ACC112 (cell line): ENCODE measurements around the gene ATP2C2.

Experiments
- H2AFZ ChIP-seq: fragments of 200-600 bp; sonication (generic); one replicate; pipeline ENCODE4 v1.6.0; 2017; ENCODE audit warnings: antibody characterized with exemption, low read length; ENCODE audit not compliant: unreplicated experiment
- H3K27ac ChIP-seq: fragments of 200-600 bp; sonication (generic); 2 replicates; pipeline ENCODE4 v1.5.1; 2014; ENCODE audit warnings: low read depth, mild to moderate bottlenecking, antibody characterized with exemption, low read length, moderate library complexity
- H3K27me3 ChIP-seq: fragments of 200-600 bp; sonication (generic); 2 replicates; pipeline ENCODE4 v1.6.1; 2014; ENCODE audit warnings: mild to moderate bottlenecking, antibody characterized with exemption, low read length, moderate library complexity, mixed read lengths; ENCODE audit not compliant: insufficient read depth
- H3K36me3 ChIP-seq: fragments of 200-600 bp; sonication (generic); 2 replicates; pipeline ENCODE4 v1.6.1; 2016; ENCODE audit warnings: mild to moderate bottlenecking, antibody characterized with exemption, low read length, moderate library complexity, mixed read lengths; ENCODE audit not compliant: insufficient read depth
- H3K4me1 ChIP-seq: fragments of 200-600 bp; sonication (generic); one replicate; pipeline ENCODE4 v1.6.1; 2016; ENCODE audit warnings: low read length, mixed read lengths; ENCODE audit not compliant: insufficient read depth, unreplicated experiment, control insufficient read depth
- H3K4me3 ChIP-seq: fragments of 200-600 bp; sonication (generic); 2 replicates; pipeline ENCODE4 v1.5.1; 2014; ENCODE audit warnings: mild to moderate bottlenecking, low read depth, low read length
- H3K79me2 ChIP-seq: fragments of 200-600 bp; sonication (generic); one replicate; pipeline ENCODE4 v1.6.0; 2016; ENCODE audit warnings: low read length; ENCODE audit not compliant: control insufficient read depth, unreplicated experiment, insufficient read depth

Gene ATP2C2

DNA sequence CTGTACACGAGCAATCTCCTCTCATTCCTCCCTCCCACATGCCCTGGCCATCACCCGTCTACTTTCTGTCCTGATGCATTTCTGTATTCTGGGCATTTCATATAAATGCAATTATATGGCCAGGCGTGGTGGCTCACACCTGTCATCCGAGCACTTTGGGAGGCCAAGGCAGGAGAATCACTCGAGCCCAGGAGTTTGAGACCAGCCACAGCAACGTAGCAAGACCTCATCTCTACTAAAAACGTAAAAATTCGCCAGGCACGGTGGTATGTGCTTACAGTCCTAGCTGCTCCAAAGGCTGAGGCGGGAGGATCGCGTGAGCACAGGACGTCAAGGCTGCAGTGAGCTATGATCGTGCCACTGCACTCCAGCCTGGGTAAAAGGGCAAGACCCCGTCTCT, 131.3 kb downstream of the ATP2C2 start:
- no peak overlapping the region for H2AFZ ChIP-seq
- H3K27me3 ChIP-seq = no peaks in the 10 kb centered on the region
- H3K4me1 ChIP-seq = peaks cover 44% of the 10 kb centered on the region
- H3K79me2 ChIP-seq = peaks cover 44% of the 10 kb centered on the region
- H3K4me3 ChIP-seq = no peak overlapping the region
- H3K27ac ChIP-seq = no peak overlapping the region
- peaks cover 61% of the 10 kb centered on the region for H3K36me3 ChIP-seq

DNA sequence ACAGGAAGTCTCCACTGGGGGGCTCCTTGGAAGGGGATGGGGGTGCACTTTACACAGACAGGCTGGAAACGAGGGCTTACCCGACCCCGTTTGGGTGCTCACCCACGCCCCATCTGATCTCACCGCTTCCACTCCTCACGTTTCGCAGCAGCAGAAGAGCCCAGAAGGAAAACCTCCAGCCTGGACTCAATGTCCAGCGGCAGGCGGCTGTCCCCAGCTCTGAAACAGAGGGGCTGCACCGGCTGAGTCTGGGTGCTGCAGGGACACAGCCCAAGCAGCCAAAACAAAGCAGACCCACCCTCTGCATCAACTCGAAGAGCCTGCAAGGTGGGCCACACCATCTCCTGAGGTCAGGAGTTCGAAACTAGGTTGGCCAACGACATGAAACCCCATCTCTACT, 132.2 kb downstream of the ATP2C2 start:
- peaks cover 52% of the 10 kb centered on the region for H3K36me3 ChIP-seq
- peaks cover 44% of the 10 kb centered on the region for H3K79me2 ChIP-seq
- no peak overlapping the region for H2AFZ ChIP-seq
- no peaks in the 10 kb centered on the region for H3K27me3 ChIP-seq
- no peak overlapping the region for H3K4me3 ChIP-seq
- peaks cover 50% of the 10 kb centered on the region for H3K4me1 ChIP-seq
- no peak overlapping the region for H3K27ac ChIP-seq

DNA sequence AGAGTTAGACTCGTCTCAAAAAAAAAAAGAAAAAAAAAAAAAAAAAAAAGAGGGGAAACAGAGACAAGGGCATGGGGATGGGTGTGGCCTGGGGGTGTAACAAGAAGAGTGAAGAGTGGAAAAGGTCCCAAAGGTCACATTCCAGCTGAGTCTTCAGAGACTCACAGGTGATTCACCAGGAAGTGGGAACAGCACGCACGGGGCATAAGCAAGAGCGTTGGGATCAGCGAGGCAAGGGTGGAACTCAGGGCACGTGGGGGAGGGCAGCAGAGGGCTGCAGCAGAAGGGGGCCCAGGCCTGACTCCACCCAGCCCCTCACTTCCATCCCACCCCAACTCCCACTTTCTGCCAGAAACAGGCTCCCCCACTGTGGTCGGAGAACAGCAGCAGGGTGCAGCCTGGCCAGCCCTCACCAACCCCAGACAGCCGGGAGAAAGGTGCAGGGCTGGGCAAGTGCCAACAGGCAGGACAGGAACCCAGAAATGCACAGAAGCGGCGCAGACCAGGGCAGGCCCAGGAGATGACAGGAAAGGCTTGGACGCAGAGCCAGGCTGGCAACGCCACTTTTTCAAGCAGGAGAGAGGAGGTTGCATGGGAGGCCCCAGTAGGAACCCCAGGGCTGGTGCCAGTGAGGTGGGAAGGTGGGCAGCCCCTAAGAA, 132.9 kb downstream of the ATP2C2 start:
- Histone ChIP-seq H3K27ac (peak overlapping the region; percentile 49; the same call in 1 of the 2 replicates), H3K4me1 (peaks cover 52% of the 10 kb centered on the region), H3K79me2 (peaks cover 44% of the 10 kb centered on the region), H3K4me3 (peak overlapping the region; percentile 4; the same call in 1 of the 2 replicates), H3K27me3 (no peaks in the 10 kb centered on the region), H3K36me3 (peaks cover 46% of the 10 kb centered on the region), H2AFZ (no peak overlapping the region)

DNA sequence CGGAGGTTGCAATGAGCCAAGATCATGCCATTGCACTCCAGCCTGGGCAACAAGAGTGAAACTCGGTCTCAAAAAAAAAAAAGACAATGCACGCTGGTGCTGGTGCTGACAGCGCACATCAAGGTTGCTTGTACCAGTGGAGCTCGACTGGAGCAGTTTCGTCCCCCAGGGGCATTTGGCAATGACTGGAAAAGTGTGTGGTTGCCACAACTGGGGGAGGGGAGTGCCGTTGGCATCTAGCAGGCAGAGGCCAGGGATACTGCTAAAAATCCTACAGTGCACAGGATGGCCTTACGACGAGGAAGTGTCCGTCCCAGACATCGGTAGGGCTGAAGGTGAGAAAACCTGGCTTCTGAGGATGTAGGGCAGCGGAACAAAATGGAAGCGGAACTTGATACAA, 133.7 kb downstream of the ATP2C2 start:
- no peak overlapping the region for H2AFZ ChIP-seq
- peak overlapping the region; percentile 86; the same call in 1 of the 2 replicates for H3K4me3 ChIP-seq
- H3K4me1 ChIP-seq = peaks cover 53% of the 10 kb centered on the region
- peaks cover 37% of the 10 kb centered on the region for H3K36me3 ChIP-seq
- peak overlapping the region; percentile 47 for H3K27ac ChIP-seq
- H3K27me3 ChIP-seq = no peaks in the 10 kb centered on the region
- peaks cover 44% of the 10 kb centered on the region for H3K79me2 ChIP-seq

DNA sequence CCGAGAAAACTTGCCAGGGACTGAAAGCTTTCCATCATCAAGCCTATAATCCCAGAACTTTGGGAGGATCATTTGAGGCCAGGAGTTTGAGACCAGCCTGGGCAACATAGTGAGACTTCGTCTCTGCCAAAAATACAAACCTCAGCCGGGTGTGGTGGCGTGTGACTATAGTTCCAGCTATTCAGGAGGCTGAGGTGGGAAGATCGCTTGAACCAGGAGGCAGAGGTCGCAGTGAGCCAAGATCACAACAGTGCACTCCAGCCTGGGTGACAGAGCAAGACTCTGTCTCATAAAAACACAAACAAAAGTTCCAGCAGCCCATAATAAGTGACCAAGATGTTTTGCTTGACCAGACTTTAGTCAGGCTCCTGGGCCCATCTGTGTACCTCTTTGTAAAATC, 134.2 kb downstream of the ATP2C2 start:
- Histone ChIP-seq H2AFZ (no peak overlapping the region), H3K27me3 (no peaks in the 10 kb centered on the region), H3K36me3 (peaks cover 32% of the 10 kb centered on the region), H3K4me3 (peak overlapping the region; percentile 86), H3K79me2 (peaks cover 44% of the 10 kb centered on the region), H3K27ac (peak overlapping the region; percentile 47), H3K4me1 (peaks cover 53% of the 10 kb centered on the region)

DNA sequence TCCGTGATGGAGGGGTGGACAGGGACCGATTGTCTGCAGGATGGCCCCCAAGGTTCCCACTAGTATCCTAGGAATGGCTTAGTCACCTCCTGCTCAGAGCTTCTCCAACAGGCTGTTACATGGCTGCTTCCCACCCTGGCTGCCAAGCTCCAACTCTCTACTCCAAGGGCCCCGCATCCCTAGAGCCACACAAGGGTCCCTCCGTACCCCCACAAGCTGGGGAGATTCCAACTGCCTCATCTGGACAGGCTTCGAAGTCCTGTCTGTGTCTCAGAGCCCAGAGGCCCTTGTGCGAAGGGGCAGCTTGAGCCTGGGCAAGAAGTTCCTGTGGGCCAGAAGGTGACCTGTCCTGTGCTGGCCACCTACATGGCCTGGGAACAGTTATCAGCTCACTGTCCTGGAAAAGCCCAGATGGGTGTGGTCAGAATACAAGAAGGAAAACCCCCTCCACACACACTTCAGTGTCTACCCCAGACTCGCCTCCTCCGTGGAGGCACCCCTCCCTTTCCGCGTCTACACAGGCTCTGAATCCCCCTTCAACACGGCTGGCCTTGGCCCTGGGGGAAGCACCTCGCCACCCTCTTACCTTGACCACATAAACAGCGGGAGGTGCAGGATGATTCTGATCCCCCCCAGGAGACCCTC, 135.5 kb downstream of the ATP2C2 start:
- peak overlapping the region; percentile 47 for H3K27ac ChIP-seq
- H2AFZ ChIP-seq = peak overlapping the region; percentile 14

DNA sequence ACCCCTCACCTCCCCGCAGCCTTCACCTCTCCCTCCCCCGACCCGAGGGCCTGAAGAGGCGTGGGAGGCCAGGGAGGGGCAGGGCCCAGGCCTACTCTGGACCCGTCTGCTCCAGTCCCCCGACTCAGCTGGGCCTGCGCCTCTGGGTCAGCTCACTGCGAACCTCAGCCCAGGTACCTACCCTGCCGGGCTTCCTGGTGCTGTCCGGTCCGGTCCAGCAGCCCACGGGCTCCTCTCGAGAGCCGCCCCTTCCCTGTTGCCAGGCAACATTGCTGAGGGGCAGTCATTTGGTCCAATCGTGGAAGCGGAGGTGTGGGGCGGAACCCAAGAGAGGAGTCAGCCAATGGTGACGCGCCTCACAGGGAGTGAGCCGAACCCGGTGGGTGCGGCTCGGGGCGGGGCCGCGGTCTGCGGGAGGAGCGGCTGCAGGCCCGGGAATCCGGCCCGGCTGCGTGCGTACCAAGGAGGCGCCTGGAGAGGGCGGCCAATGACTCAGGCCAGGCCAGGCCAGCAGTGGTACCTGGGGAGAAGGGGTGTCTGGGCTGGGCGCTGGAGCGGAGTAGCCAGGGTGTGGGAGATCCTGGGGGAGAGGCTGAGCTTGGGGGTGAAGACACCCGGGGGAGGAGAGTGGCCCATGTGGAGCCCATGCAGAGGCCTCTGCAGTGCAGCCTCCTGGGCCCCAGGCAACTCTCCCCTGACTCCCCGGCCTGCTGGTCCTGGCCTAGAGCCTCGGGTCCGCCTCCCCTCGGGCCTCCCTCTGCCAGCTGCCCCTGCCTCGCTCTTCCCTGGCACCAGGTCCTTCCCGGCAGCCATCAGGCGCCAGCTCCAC, 136.3 kb downstream of the ATP2C2 start, which contains the start of gene MEAK7:
TSS of gene MEAK7 (minus strand) at position 240 of the 829 bp plus-strand sequence. CDS start 6,573 bp downstream, outside the sequence.
- Histone ChIP-seq H3K4me3 (peak within 1 kb of the TSS; percentile 86), H3K4me1 (peaks cover 45% of the 10 kb centered on the region), H3K27ac (peak within 1 kb of the TSS; percentile 60), H3K36me3 (peaks cover 15% of the 10 kb centered on the region; the same call in 1 of the 2 replicates), H3K27me3 (no peaks in the 10 kb centered on the region), H2AFZ (peak within 1 kb of the TSS; percentile 29), H3K79me2 (peaks cover 36% of the 10 kb centered on the region)

More for the DNA sequence above, 135.5 kb downstream of the ATP2C2 start:
- H3K36me3 ChIP-seq = peaks cover 22% of the 10 kb centered on the region
- H3K79me2 ChIP-seq = peaks cover 43% of the 10 kb centered on the region
- peaks cover 53% of the 10 kb centered on the region for H3K4me1 ChIP-seq
- no peaks in the 10 kb centered on the region for H3K27me3 ChIP-seq
- peak overlapping the region; percentile 86 for H3K4me3 ChIP-seq

DNA sequence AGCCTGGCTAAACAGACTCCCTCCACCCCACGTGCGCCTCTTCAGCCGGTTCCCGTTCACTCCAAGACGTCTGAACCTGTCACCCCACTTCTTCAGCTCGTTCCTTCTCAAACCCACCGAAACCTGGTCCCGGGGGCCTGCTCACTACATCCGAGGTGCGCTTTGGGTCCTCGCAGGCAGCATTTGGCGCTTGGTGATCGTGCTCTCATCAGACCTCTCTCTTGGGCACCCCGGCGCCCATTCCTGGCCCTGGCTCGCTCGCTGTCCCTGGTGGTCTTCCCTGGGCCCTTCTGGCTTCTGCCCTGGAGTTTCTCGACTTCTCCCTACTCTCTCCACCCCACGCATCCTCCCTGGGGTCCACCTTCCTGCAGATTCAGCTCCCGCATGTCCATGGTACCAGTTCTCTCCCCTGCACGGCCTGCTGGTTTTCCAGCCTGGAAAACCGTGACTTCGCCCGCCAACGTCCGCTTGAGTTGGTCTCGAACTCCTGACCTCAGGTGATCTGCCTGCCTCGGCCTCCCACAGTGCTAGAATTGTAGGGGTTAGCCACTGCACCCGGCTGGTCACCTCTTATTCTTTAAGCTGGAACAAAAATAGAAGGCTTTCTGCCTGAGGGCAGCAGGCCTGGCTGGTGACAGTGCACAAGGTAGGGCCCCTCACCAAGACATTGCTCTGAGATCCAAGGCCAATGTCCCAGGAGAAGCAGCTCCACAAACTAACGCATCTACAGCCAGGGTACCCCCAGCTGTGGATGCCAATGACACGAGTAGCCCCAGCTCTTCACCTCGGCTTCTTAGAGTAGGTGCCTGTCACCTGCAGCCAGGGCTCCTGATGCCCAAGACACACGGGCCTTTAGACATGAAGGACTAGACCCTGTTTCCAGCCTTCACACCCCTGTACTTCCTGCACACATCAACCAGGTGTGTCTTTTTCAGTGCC, 137.2 kb downstream of the ATP2C2 start:
- H3K36me3 ChIP-seq = peaks cover 6% of the 10 kb centered on the region; the same call in 1 of the 2 replicates
- peak overlapping the region; percentile 60 for H3K27ac ChIP-seq
- H3K79me2 ChIP-seq = peaks cover 28% of the 10 kb centered on the region
- H2AFZ ChIP-seq = peak overlapping the region; percentile 29
- peaks cover 38% of the 10 kb centered on the region for H3K4me1 ChIP-seq
- no peaks in the 10 kb centered on the region for H3K27me3 ChIP-seq
- peak overlapping the region; percentile 53 for H3K4me3 ChIP-seq

DNA sequence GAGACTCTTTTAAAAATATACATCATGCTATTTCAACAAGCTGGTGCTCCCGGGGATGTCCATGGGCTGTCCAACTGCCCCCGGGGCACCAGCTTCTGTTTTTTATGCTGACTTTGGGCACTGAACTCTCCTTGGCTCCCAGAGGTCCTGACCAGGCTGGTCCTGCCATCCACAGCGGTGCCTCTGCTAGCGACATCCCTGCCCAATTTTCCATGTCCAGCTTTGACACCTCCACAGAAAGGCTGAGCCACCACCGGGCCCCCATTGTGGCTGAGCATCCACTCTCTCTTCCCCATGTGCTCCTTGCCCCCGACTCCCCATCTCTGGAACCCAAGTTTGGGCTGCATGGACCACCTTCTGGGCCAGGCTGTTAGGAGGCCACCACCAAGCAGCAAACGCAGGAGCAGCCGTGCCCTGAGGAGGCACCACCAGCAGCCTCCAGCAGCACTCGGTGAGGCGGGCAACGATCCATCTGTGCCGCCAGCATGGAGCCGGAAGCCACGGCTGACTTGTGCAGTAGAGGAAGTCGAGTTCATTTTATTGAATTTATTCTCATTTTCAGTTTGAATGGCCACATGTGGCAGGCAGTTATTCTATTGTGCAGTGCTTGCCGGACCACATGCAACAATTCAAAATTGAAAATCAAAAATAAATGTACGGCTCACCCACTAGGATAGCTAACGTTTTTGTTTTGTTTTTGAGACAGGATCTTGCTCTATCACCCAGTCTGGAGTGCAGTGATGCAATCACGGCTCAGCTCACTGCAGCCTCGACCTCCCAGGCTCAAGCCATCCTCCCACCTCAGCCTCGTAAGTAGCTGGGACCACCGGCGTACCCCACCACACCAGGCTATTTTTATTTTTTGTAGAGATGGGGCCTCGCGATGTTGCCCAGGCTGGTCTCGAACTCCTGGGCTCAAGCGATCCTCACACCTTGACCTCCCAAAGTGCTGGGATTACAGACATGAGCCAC, 139.0 kb downstream of the ATP2C2 start:
- H3K27me3 ChIP-seq = no peaks in the 10 kb centered on the region
- H3K4me3 ChIP-seq = no peak overlapping the region
- peaks cover 18% of the 10 kb centered on the region for H3K79me2 ChIP-seq
- H3K27ac ChIP-seq = no peak overlapping the region
- no peak overlapping the region for H2AFZ ChIP-seq
- H3K36me3 ChIP-seq = peaks cover 3% of the 10 kb centered on the region; the same call in 1 of the 2 replicates
- peaks cover 26% of the 10 kb centered on the region for H3K4me1 ChIP-seq
